Stromal cell of bone marrow (primary cell): ENCODE measurements around the gene TRAPPC2L.

ENCODE experiments used
- DNase-seq: peaks from one replicate; pipeline ENCODE4 v3.0.0-alpha.2; 2012; ENCODE audit warnings: low read depth

Gene TRAPPC2L

GRCh38 chr16:88910284-88911135 lies 53.6 kb downstream of the TRAPPC2L start:
- DNase-seq: no peak

DNA sequence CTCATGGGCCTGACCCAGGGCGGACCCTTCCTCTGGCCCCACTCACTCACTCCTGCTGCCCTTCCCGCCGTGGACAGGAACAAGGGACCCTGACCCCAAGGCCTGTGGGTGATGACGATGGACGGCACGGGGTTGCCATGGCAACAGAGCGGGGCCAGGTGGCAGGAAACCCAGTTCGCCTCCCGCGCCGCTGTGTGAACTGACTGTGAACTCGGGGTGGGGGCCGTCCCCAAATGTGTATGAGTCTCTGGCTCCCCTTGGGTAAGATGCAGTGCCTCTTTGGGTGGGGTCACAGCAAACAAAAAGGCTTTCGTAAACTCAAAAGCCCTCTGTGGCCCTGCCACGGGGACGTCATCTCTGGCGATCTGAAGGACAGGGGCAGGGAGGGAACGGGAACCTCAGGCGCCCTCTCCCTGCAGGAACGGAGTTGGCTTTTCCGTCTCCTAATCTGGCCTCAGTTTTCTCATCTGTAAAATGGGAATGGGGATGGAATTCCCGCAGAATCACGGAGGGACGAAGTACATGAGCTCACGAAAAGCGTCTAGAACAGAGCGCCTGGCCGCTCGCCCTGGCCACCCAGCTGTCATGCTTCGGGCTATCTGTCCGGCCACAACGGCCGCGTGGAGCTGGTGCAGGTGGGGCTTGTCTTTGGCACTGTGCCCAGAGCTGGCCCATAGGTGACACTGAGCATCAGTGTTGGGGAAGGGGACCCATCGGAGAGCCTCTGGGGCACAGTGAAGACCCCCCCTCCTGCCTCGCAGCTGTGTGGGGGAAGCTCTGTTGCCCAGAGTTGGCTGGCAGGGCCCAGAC lies 54.4 kb downstream of the TRAPPC2L start:
- DNase-seq: no peak

DNA sequence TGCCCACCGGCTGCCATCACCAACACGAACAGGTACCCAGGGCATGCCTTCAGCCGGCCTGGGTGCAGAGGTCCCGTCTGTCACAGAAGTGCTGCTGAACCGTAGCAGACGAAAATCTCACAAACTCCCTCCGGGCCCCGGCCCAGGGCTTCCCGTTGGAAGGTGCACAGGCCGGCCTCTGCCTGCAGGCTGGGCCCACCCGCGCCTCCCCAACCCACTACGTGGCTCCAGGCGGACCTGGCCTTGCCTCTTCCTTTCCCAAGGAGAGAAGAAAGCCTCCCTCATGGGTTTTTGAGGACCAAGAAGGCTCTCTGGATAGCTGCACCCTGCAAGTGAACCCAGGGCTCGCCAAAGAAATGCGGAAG lies 55.0 kb downstream of the TRAPPC2L start:
- no peak for DNase-seq
